GM23338 (cell line): ENCODE measurements around the gene SEL1L2. TPM values are rescaled to one million over a fixed set of nuclear protein-coding genes. Genes with fewer than 3 reads are reported as not detected.

Source experiments
- ATAC-seq: fragments of 200-7000 bp; cut with Tn5 transposase; 3 replicates; pipeline ENCODE4 v1.9.1; 2020
- DNase-seq: peaks from one replicate; pipeline ENCODE4 v3.0.0-alpha.2; 2015; ENCODE audit warnings: low spot score
- H2AFZ ChIP-seq: fragments of 200-600 bp; sonication (generic); 2 replicates; pipeline ENCODE4 v1.8.0; 2016; ENCODE audit warnings: antibody characterized with exemption, mild to moderate bottlenecking, moderate library complexity
- H3F3A ChIP-seq: fragments of 200-600 bp; sonication (generic); replicated peaks from 2 replicates; pipeline ENCODE4 v1.8.0; 2017; ENCODE audit warnings: antibody characterized with exemption, mixed run types, low read depth
- H3K27ac ChIP-seq: fragments of 200-600 bp; sonication (generic); 2 replicates; pipeline ENCODE4 v1.6.1; 2016; ENCODE audit warnings: low read depth
- H3K27me3 ChIP-seq: fragments of 200-600 bp; sonication (generic); 2 replicates; pipeline ENCODE4 v1.8.0; 2016; ENCODE audit warnings: mild to moderate bottlenecking, mixed run types, moderate library complexity; ENCODE audit not compliant: insufficient read depth
- H3K36me3 ChIP-seq: fragments of 200-600 bp; sonication (generic); 2 replicates; pipeline ENCODE4 v1.8.0; 2016; ENCODE audit warnings: mild to moderate bottlenecking; ENCODE audit not compliant: insufficient read depth
- H3K4me1 ChIP-seq: fragments of 200-600 bp; sonication (generic); 2 replicates; pipeline ENCODE4 v1.8.0; 2016; ENCODE audit warnings: mild to moderate bottlenecking, moderate library complexity; ENCODE audit not compliant: insufficient read depth
- H3K4me2 ChIP-seq: fragments of 200-600 bp; sonication (generic); 2 replicates; pipeline ENCODE4 v1.7.1; 2017; ENCODE audit warnings: mixed run types
- H3K4me3 ChIP-seq: fragments of 200-600 bp; sonication (generic); 2 replicates; pipeline ENCODE4 v1.6.1; 2016; ENCODE audit warnings: mixed run types
- H3K79me2 ChIP-seq: fragments of 200-600 bp; sonication (generic); replicated peaks from 2 replicates; pipeline ENCODE4 v1.8.0; 2017; ENCODE audit warnings: mild to moderate bottlenecking; ENCODE audit not compliant: insufficient read depth
- H3K9me2 ChIP-seq: fragments of 200-600 bp; sonication (generic); 2 replicates; pipeline ENCODE4 v1.8.0; 2017; ENCODE audit not compliant: insufficient read depth
- H4K20me1 ChIP-seq: fragments of 200-600 bp; sonication (generic); replicated peaks from 2 replicates; pipeline ENCODE4 v1.8.0; 2017; ENCODE audit warnings: mild to moderate bottlenecking; ENCODE audit not compliant: insufficient read depth
- H3K27ac Mint-ChIP-seq: 2 replicates; pipeline ENCODE4 v1.8.0; 2020; ENCODE audit warnings: inconsistent platforms, mild to moderate bottlenecking, moderate library complexity, mixed read lengths
- H3K27me3 Mint-ChIP-seq: 3 replicates; pipeline ENCODE4 v1.8.0; 2022; ENCODE audit warnings: low read depth, mild to moderate bottlenecking, moderate library complexity, mixed read lengths, inconsistent platforms; ENCODE audit not compliant: insufficient read depth, poor library complexity
- H3K36me3 Mint-ChIP-seq: 3 replicates; pipeline ENCODE4 v1.8.0; 2021; ENCODE audit warnings: low read depth, mild to moderate bottlenecking, inconsistent platforms, moderate library complexity, mixed read lengths
- H3K4me1 Mint-ChIP-seq: 3 replicates; pipeline ENCODE4 v1.8.0; 2020; ENCODE audit warnings: mild to moderate bottlenecking, inconsistent platforms, mixed read lengths
- H3K4me3 Mint-ChIP-seq: 3 replicates; pipeline ENCODE4 v1.8.0; 2021; ENCODE audit warnings: moderate library complexity, mild to moderate bottlenecking, inconsistent platforms, mixed read lengths
- H3K9me3 Mint-ChIP-seq: 3 replicates; pipeline ENCODE4 v1.8.0; 2020; ENCODE audit warnings: moderate library complexity, mild to moderate bottlenecking, inconsistent platforms, mixed read lengths
- CREB1 ChIP-seq: fragments of 250-450 bp; sonication (Bioruptor Pico); IDR thresholded peaks from 2 replicates; pipeline ENCODE4 v1.5.0; 2020; ENCODE audit warnings: low read depth, mild to moderate bottlenecking, moderate library complexity
- EZH2phosphoT487 ChIP-seq: fragments of 200-600 bp; sonication (generic); IDR thresholded peaks from one replicate; pipeline ENCODE4 v1.8.1; 2018; ENCODE audit warnings: antibody characterized with exemption; ENCODE audit not compliant: unreplicated experiment
- JUNB ChIP-seq: IDR thresholded peaks from one replicate; pipeline ENCODE4 v1.6.1; 2016; ENCODE audit warnings: antibody characterized with exemption; ENCODE audit not compliant: unreplicated experiment
- NANOG ChIP-seq: IDR thresholded peaks from 2 replicates; pipeline ENCODE4 v1.6.1; 2016; ENCODE audit warnings: antibody characterized with exemption, borderline replicate concordance
- STAT1 ChIP-seq: IDR thresholded peaks from one replicate; pipeline ENCODE4 v1.6.1; 2016; ENCODE audit warnings: antibody characterized with exemption; ENCODE audit not compliant: unreplicated experiment
- ZNF114 ChIP-seq: fragments of 250-450 bp; sonication (Bioruptor Pico); IDR thresholded peaks from 2 replicates; pipeline ENCODE4 v1.5.0; 2020; ENCODE audit warnings: mild to moderate bottlenecking, moderate library complexity
- ZNF331 ChIP-seq: fragments of 250-450 bp; sonication (Bioruptor Pico); IDR thresholded peaks from 2 replicates; pipeline ENCODE4 v1.5.0; 2020; ENCODE audit warnings: low read depth, mild to moderate bottlenecking, moderate library complexity
- polyA plus RNA-seq: library from polyadenylated mRNA; unstranded; fragments of >200 nt; fragmentation: Nextera tagmentation; extraction: Ambion mirVana; gene quantifications from 2 replicates; pipeline ENCODE4 v1.2.1, GENCODE V29; 2016
- total RNA-seq: library from RNA; depleted of rRNA; stranded (reverse); fragments of >200 nt; shearing (Covaris generic); gene quantifications from 2 replicates; pipeline ENCODE4 v1.2.3, GENCODE V29; 2014
- TF ChIP-seq, protein P1 (sequence below): IDR thresholded peaks from one replicate; pipeline ENCODE4 v1.6.1; 2018; ENCODE audit warnings: antibody characterized with exemption; ENCODE audit not compliant: unreplicated experiment
- TF ChIP-seq, protein P2 (sequence below), 2 experiments: fragments of 200-600 bp in 1 of 2; sonication (generic) in 1 of 2; conservative IDR thresholded peaks; 2 replicates each; pipeline versions ENCODE4 v1.5.1 to v1.6.1; 2016 to 2017; ENCODE audit warnings: antibody characterized with exemption in 2 of 2, low read depth in 2 of 2, mild to moderate bottlenecking in 2 of 2, moderate library complexity in 1 of 2
- TF ChIP-seq, protein P3 (sequence below): IDR thresholded peaks from 2 replicates; pipeline ENCODE4 v1.6.1; 2016; ENCODE audit warnings: antibody characterized with exemption
- TF ChIP-seq, protein P4 (sequence below): fragments of 250-450 bp; sonication (Bioruptor Pico); IDR thresholded peaks from 2 replicates; pipeline ENCODE4 v1.5.0; 2020; ENCODE audit warnings: mild to moderate bottlenecking, moderate library complexity

Gene SEL1L2
- total and polyA plus RNA-seq, 2 experiments from 2014 or later = not detected

DNA sequence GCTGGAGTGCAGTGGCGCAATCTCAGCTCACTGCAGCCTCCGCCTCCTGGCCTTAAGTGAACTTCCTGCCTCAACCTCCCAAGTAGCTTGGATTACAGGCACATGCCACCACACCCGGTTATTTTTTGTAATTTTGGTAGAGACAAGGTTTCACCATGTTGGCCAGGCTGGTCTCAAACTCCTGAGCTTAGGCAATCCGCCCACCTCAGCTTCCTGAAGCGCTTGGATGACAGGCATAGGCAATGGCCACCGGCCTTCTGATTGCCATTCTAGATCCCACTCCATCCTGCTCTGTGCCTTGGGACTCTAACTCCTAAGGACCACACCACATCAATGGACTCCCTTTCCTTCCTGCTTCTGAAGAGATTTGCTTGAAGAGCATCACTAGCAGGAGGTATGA is 60.6 kb downstream of the SEL1L2 start:
- Mint-ChIP-seq H3K36me3 (no peaks in the 10 kb centered on the region), H3K4me3 (no peak overlapping the region), H3K9me3 (no peaks in the 10 kb centered on the region), H3K4me1 (no peaks in the 10 kb centered on the region), H3K27ac (no peak overlapping the region), H3K27me3 (no peaks in the 10 kb centered on the region)
- no peak overlapping the region for H3K4me2 ChIP-seq
- no peak for ATAC-seq
- H3K9me2 ChIP-seq = no peaks in the 10 kb centered on the region
- no peak overlapping the region for H3K27ac ChIP-seq
- H3F3A ChIP-seq = no peaks in the 10 kb centered on the region
- H3K27me3 ChIP-seq = no peaks in the 10 kb centered on the region
- no peak for DNase-seq
- no peaks in the 10 kb centered on the region for H4K20me1 ChIP-seq
- H3K4me3 ChIP-seq = no peak overlapping the region
- H3K79me2 ChIP-seq = no peaks in the 10 kb centered on the region
- H3K4me1 ChIP-seq = no peaks in the 10 kb centered on the region
- no peak overlapping the region for H2AFZ ChIP-seq
- no peaks in the 10 kb centered on the region for H3K36me3 ChIP-seq
- TF ChIP-seq ZNF331 (CRISPR knock-in tag) (no peak), STAT1 (no peak), JUNB (no peak), CREB1 (CRISPR knock-in tag) (no peak), NANOG (no peak), ZNF114 (CRISPR knock-in tag) (no peak), EZH2phosphoT487 (no peak)
- TF ChIP-seq, protein P1, sequence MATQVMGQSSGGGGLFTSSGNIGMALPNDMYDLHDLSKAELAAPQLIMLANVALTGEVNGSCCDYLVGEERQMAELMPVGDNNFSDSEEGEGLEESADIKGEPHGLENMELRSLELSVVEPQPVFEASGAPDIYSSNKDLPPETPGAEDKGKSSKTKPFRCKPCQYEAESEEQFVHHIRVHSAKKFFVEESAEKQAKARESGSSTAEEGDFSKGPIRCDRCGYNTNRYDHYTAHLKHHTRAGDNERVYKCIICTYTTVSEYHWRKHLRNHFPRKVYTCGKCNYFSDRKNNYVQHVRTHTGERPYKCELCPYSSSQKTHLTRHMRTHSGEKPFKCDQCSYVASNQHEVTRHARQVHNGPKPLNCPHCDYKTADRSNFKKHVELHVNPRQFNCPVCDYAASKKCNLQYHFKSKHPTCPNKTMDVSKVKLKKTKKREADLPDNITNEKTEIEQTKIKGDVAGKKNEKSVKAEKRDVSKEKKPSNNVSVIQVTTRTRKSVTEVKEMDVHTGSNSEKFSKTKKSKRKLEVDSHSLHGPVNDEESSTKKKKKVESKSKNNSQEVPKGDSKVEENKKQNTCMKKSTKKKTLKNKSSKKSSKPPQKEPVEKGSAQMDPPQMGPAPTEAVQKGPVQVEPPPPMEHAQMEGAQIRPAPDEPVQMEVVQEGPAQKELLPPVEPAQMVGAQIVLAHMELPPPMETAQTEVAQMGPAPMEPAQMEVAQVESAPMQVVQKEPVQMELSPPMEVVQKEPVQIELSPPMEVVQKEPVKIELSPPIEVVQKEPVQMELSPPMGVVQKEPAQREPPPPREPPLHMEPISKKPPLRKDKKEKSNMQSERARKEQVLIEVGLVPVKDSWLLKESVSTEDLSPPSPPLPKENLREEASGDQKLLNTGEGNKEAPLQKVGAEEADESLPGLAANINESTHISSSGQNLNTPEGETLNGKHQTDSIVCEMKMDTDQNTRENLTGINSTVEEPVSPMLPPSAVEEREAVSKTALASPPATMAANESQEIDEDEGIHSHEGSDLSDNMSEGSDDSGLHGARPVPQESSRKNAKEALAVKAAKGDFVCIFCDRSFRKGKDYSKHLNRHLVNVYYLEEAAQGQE = no peak
- TF ChIP-seq, protein P2, sequence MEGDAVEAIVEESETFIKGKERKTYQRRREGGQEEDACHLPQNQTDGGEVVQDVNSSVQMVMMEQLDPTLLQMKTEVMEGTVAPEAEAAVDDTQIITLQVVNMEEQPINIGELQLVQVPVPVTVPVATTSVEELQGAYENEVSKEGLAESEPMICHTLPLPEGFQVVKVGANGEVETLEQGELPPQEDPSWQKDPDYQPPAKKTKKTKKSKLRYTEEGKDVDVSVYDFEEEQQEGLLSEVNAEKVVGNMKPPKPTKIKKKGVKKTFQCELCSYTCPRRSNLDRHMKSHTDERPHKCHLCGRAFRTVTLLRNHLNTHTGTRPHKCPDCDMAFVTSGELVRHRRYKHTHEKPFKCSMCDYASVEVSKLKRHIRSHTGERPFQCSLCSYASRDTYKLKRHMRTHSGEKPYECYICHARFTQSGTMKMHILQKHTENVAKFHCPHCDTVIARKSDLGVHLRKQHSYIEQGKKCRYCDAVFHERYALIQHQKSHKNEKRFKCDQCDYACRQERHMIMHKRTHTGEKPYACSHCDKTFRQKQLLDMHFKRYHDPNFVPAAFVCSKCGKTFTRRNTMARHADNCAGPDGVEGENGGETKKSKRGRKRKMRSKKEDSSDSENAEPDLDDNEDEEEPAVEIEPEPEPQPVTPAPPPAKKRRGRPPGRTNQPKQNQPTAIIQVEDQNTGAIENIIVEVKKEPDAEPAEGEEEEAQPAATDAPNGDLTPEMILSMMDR (conservative IDR thresholded peaks at IDR 0.05; ENCODE audit: low read depth in 2 of 2) = no peak
- TF ChIP-seq, protein P3, sequence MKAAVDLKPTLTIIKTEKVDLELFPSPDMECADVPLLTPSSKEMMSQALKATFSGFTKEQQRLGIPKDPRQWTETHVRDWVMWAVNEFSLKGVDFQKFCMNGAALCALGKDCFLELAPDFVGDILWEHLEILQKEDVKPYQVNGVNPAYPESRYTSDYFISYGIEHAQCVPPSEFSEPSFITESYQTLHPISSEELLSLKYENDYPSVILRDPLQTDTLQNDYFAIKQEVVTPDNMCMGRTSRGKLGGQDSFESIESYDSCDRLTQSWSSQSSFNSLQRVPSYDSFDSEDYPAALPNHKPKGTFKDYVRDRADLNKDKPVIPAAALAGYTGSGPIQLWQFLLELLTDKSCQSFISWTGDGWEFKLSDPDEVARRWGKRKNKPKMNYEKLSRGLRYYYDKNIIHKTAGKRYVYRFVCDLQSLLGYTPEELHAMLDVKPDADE = no peak
- TF ChIP-seq, protein P4, sequence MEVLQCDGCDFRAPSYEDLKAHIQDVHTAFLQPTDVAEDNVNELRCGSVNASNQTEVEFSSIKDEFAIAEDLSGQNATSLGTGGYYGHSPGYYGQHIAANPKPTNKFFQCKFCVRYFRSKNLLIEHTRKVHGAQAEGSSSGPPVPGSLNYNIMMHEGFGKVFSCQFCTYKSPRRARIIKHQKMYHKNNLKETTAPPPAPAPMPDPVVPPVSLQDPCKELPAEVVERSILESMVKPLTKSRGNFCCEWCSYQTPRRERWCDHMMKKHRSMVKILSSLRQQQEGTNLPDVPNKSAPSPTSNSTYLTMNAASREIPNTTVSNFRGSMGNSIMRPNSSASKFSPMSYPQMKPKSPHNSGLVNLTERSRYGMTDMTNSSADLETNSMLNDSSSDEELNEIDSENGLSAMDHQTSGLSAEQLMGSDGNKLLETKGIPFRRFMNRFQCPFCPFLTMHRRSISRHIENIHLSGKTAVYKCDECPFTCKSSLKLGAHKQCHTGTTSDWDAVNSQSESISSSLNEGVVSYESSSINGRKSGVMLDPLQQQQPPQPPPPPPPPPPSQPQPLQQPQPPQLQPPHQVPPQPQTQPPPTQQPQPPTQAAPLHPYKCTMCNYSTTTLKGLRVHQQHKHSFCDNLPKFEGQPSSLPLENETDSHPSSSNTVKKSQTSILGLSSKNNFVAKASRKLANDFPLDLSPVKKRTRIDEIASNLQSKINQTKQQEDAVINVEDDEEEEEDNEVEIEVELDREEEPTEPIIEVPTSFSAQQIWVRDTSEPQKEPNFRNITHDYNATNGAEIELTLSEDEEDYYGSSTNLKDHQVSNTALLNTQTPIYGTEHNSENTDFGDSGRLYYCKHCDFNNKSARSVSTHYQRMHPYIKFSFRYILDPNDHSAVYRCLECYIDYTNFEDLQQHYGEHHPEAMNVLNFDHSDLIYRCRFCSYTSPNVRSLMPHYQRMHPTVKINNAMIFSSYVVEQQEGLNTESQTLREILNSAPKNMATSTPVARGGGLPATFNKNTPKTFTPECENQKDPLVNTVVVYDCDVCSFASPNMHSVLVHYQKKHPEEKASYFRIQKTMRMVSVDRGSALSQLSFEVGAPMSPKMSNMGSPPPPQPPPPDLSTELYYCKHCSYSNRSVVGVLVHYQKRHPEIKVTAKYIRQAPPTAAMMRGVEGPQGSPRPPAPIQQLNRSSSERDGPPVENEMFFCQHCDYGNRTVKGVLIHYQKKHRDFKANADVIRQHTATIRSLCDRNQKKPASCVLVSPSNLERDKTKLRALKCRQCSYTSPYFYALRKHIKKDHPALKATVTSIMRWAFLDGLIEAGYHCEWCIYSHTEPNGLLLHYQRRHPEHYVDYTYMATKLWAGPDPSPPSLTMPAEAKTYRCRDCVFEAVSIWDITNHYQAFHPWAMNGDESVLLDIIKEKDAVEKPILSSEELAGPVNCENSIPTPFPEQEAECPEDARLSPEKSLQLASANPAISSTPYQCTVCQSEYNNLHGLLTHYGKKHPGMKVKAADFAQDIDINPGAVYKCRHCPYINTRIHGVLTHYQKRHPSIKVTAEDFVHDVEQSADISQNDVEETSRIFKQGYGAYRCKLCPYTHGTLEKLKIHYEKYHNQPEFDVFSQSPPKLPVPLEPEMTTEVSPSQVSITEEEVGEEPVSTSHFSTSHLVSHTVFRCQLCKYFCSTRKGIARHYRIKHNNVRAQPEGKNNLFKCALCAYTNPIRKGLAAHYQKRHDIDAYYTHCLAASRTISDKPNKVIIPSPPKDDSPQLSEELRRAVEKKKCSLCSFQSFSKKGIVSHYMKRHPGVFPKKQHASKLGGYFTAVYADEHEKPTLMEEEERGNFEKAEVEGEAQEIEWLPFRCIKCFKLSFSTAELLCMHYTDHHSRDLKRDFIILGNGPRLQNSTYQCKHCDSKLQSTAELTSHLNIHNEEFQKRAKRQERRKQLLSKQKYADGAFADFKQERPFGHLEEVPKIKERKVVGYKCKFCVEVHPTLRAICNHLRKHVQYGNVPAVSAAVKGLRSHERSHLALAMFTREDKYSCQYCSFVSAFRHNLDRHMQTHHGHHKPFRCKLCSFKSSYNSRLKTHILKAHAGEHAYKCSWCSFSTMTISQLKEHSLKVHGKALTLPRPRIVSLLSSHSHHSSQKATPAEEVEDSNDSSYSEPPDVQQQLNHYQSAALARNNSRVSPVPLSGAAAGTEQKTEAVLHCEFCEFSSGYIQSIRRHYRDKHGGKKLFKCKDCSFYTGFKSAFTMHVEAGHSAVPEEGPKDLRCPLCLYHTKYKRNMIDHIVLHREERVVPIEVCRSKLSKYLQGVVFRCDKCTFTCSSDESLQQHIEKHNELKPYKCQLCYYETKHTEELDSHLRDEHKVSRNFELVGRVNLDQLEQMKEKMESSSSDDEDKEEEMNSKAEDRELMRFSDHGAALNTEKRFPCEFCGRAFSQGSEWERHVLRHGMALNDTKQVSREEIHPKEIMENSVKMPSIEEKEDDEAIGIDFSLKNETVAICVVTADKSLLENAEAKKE = no peak
